Cardiac fibroblast (primary cell): Measurements from ENCODE around the gene DSE.
"Not testable (repeated sequence)": the region's sequence is repeated elsewhere in the genome, so short reads cannot be mapped to it uniquely, and the experiment has no call there.

Experiments used
- DNase-seq, 2 donors: peaks; one replicate each; pipeline versions ENCODE4 v3.0.0 to v3.0.0-alpha.2; 2010; ENCODE audit warnings: low read depth in 2 of 2
- H3K4me3 ChIP-seq, 2 donors: replicated peaks in 1 of 2; 1 replicate in 1 of 2; 2 replicates in 1 of 2; pipeline ENCODE4 v1.5.1; 2011; ENCODE audit warnings: low read depth in 2 of 2, low read length in 2 of 2, mild to moderate bottlenecking in 2 of 2, moderate library complexity in 1 of 2
- CTCF ChIP-seq: IDR thresholded peaks from one replicate; pipeline ENCODE4 v1.5.1; 2011; ENCODE audit warnings: low read depth, mild to moderate bottlenecking, low read length, inconsistent platforms

Gene DSE

DNA sequence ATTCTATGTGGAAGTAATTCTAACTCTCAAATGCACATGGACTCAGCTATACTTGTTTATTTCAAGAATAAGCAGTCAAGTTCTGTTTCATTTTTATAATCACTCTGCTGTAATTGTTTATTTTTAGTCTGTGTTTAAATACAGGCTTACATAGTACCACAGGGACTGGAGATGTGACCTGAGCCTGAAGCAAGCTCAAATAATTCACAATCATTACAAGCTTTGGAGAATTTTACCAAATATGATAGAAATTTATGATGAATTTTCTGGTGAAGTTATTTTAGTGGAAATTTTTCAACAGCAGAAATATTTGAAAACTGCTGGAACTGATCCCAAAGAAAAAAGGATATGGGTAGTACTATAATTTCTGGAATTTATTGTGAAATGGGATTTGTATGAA is 41.6 kb upstream of the DSE start:
- TF ChIP-seq CTCF: no peak
- peak; percentile 37 to 41 for DNase-seq
- H3K4me3 ChIP-seq: no peak overlapping the region

DNA sequence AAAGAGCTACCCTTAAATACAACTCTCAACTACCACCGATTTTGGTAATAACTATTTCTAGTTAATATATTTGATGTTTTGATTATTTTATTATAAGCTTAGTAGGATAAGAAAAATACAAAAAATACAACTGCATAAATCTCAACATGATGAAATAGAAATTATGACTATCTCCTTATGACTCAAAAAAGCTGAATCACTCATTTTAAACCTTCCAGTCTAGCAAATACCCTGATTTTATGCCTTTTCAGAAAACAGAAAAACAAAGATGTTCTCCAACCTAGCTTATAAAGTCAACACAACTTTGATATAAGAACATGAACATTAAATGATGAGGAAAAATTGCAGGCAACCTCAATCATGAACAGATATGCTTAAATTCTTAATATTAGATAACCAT is 40.2 kb upstream of the DSE start:
- no peak for TF ChIP-seq CTCF
- H3K4me3 ChIP-seq: no peak overlapping the region
- DNase-seq: peak in 1 of 2 donors; percentile 60

- DNase-seq: no peak
- no peak overlapping the region for H3K4me3 ChIP-seq
- TF ChIP-seq CTCF: no peak
These were observed 38.7 kb upstream of the DSE start for GRCh38 chr6:116332096-116332495.

GRCh38 chr6:116334638-116335409 is 35.9 kb upstream of the DSE start:
- H3K4me3 ChIP-seq: not testable (repeated sequence)
- DNase-seq: peak in 1 of 2 donors; percentile 24

- DNase-seq: peak in 1 of 2 donors; percentile 19
- no peak overlapping the region for H3K4me3 ChIP-seq
- no peak for TF ChIP-seq CTCF
These were observed 35.0 kb upstream of the DSE start for GRCh38 chr6:116335612-116336215.

- no peak overlapping the region for H3K4me3 ChIP-seq
- no peak for TF ChIP-seq CTCF
- no peak for DNase-seq
These were observed 31.8 kb upstream of the DSE start for GRCh38 chr6:116338943-116339342.

DNA sequence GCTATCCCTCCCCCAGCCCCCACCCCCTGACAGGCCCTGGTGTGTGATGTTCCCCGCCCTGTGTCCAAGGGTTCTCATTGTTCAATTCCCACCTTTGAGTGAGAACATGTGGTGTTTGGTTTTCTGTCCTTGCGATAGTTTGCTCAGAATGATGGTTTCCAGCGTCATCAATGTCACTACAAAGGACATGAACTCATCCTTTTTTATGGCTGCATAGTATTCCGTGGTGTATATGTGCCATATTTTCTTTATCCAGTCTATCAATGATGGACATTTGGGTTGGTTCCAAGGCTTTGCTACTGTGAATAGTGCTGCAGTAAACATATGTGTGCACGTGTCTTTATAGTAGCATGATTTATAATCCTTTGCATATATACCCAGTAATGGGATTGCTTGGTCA is 30.1 kb upstream of the DSE start:
- not testable (repeated sequence) for DNase-seq, H3K4me3 ChIP-seq

DNA sequence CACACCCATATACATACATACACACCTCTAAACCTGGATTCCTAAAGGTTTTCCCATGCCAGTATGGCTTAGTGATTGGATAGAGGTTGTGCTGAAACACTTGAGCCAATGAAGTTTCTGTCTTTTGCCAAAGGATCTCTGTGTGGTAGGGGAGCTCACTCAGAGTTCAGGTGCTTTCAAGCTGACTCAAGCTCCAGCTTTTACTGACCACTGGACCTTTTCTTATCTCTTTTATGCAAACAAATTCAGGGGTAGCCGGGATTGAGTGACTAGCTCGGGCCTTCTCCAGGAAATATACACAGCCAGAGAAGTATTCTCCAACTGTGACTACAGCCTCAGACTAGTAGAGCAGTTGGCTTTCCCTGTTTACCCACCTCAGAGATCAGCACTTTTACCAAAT is 21.5 kb upstream of the DSE start:
- no peak overlapping the region for H3K4me3 ChIP-seq
- DNase-seq: no peak
- TF ChIP-seq CTCF: no peak
